ENCODE data around the gene CCND3. TPM values are rescaled to one million over a fixed set of nuclear protein-coding genes. Genes with fewer than 3 reads are reported as not detected.

Gene CCND3
- total and polyA plus RNA-seq, 10 of the 15 experiments (the other 5 are each of a cell fraction or from before 2014, with no cell fraction given), result 6.0 to 86.4 (median 31.5) TPM

GRCh38 chr6:41963371-41963770, 21.8 kb upstream of the CCND3 start:
- SMC1A ChIA-PET (ENCODE audit: uncharacterized antibody, unreplicated experiment), result interaction anchor here (0.8 to 1.4 kb wide), 7 partner anchors 10 to 162 kb away, joined by 3 to 5 read pairs (median 3); partner anchors contain the start of gene CCND3
- RAD21 ChIA-PET (ENCODE audit: unreplicated experiment), result interaction anchor here (1.5 kb wide), 1 partner anchor 42 kb away, joined by 3 read pairs; the partner anchor contains the start of genes BYSL and MED20

GRCh38 chr6:41960028-41960427, 18.4 kb upstream of the CCND3 start:
- H3K4me2 ChIP-seq (ENCODE audit: control insufficient read depth, insufficient read depth), result no peak overlapping the region
- RAD21 ChIA-PET (ENCODE audit: unreplicated experiment), result no interaction called here
- SMC1A ChIA-PET (ENCODE audit: uncharacterized antibody, unreplicated experiment), result no interaction called here
- H3K27ac ChIP-seq (ENCODE audit: control insufficient read depth, insufficient read depth), result no peak overlapping the region
- in situ Hi-C loops (cut with MboI) (no loop called here), intact Hi-C loops (cut with micrococcal nuclease; ENCODE audit: unreplicated experiment) (no loop called here)
- no peaks in the 10 kb centered on the region for H3K36me3 ChIP-seq (ENCODE audit: control insufficient read depth in 2 of 2, insufficient read depth in 2 of 2, low read length in 1 of 2)
- no peaks in the 10 kb centered on the region for H3K27me3 ChIP-seq (replicated peaks in 1 of 2; ENCODE audit: control insufficient read depth in 2 of 2, insufficient read depth in 2 of 2, low read length in 1 of 2)
- no peak for DNase-seq (ENCODE audit: low read depth, low spot score)
- WGBS (ENCODE audit: insufficient coverage, insufficient replicate concordance, low lambda C conversion rate, missing lambda C conversion rate), result 89% methylated on average over 4 of the region's 4 CpGs
- no peak for FAIRE-seq
- H3K4me3 ChIP-seq, result no peak overlapping the region
- no peak overlapping the region for H3K9ac ChIP-seq (ENCODE audit: control insufficient read depth, insufficient read depth, low read length)
- no TSS peak for BruUV-seq (replicated peaks)
- CTCF ChIA-PET, result interaction anchor here (0.9 kb wide), 1 partner anchor 39 kb away, joined by 3 read pairs; the partner anchor contains the start of gene MED20
- H4K20me1 ChIP-seq (ENCODE audit: control insufficient read depth, insufficient read depth), result no peaks in the 10 kb centered on the region
- H3K4me1 ChIP-seq (ENCODE audit: control insufficient read depth, insufficient read depth, low read length), result peaks cover 4% of the 10 kb centered on the region
- POLR2A ChIA-PET, result interaction anchor here (0.7 kb wide), 1 partner anchor 117 kb away, joined by 3 read pairs; no protein-coding TSS in a partner anchor
- H2AFZ ChIP-seq (ENCODE audit: control insufficient read depth, low read depth, low read length), result no peak overlapping the region
- ATAC-seq, result no peak
- no peaks in the 10 kb centered on the region for H3K79me2 ChIP-seq (ENCODE audit: control insufficient read depth, insufficient read depth, low read length)
- H3K9me3 ChIP-seq (replicated peaks; ENCODE audit: control insufficient read depth, insufficient read depth, low read length), result no peaks in the 10 kb centered on the region
- TF ChIP-seq E2F8 (IDR thresholded peaks at IDR 0.05; ENCODE audit: low read depth, partially characterized antibody) (no peak), EP300 (IDR thresholded peaks at IDR 0.05; ENCODE audit: borderline replicate concordance in 1 of 2, control insufficient read depth in 1 of 2, low read depth in 2 of 2, low read length in 2 of 2) (no peak), CBFB (IDR thresholded peaks at IDR 0.05; ENCODE audit: low read depth) (no peak), MXI1 (IDR thresholded peaks at IDR 0.05; ENCODE audit: low read depth, low read length) (no peak), TCF12 (IDR thresholded peaks at IDR 0.05; ENCODE audit: low read depth, low read length) (no peak), NFYB (IDR thresholded peaks at IDR 0.05; ENCODE audit: insufficient read depth, low read depth, low read length) (no peak), SREBF2 (IDR thresholded peaks at IDR 0.05; ENCODE audit: low read length) (no peak), EZH2 (IDR thresholded peaks at IDR 0.05; ENCODE audit: borderline replicate concordance, control insufficient read depth, low read depth, low read length) (no peak), NR2F1 (conservative IDR thresholded peaks at IDR 0.05) (no peak)

More at GRCh38 chr6:41963371-41963770, 21.8 kb upstream of the CCND3 start:
- Histone ChIP-seq H3K9me3 (replicated peaks; ENCODE audit: control insufficient read depth, insufficient read depth, low read length) (no peaks in the 10 kb centered on the region), H2AFZ (ENCODE audit: control insufficient read depth, low read depth, low read length) (no peak overlapping the region), H3K79me2 (ENCODE audit: control insufficient read depth, insufficient read depth, low read length) (no peaks in the 10 kb centered on the region), H3K9ac (ENCODE audit: control insufficient read depth, insufficient read depth, low read length) (no peak overlapping the region), H3K4me3 (no peak overlapping the region), H4K20me1 (ENCODE audit: control insufficient read depth, insufficient read depth) (no peaks in the 10 kb centered on the region), H3K27me3 (replicated peaks in 1 of 2; ENCODE audit: control insufficient read depth in 2 of 2, insufficient read depth in 2 of 2, low read length in 1 of 2) (no peaks in the 10 kb centered on the region), H3K27ac (ENCODE audit: control insufficient read depth, insufficient read depth) (no peak overlapping the region), H3K36me3 (ENCODE audit: control insufficient read depth in 2 of 2, insufficient read depth in 2 of 2, low read length in 1 of 2) (no peaks in the 10 kb centered on the region), H3K4me1 (ENCODE audit: control insufficient read depth, insufficient read depth, low read length) (peaks cover 4% of the 10 kb centered on the region), H3K4me2 (ENCODE audit: control insufficient read depth, insufficient read depth) (no peak overlapping the region)
- POLR2A ChIA-PET, result no interaction called here
- FAIRE-seq (no peak), DNase-seq (ENCODE audit: low read depth, low spot score) (no peak), ATAC-seq (no peak)
- WGBS (ENCODE audit: insufficient coverage, insufficient replicate concordance, low lambda C conversion rate, missing lambda C conversion rate), result 0% methylated on average over 1 of the region's 1 CpG
- no TSS peak for BruUV-seq (replicated peaks)
- CTCF ChIA-PET, result interaction anchor here (0.6 to 1.2 kb wide), 3 partner anchors 21 to 83 kb away, joined by 3 read pairs; no protein-coding TSS in a partner anchor
- intact Hi-C loops (cut with micrococcal nuclease; ENCODE audit: unreplicated experiment), result no loop called here
- TF ChIP-seq BACH1 (IDR thresholded peaks at IDR 0.05; ENCODE audit: borderline replicate concordance) (no peak), TBL1XR1 (IDR thresholded peaks at IDR 0.05; ENCODE audit: low read depth, low read length) (no peak)
- TF ChIP-seq, protein P1, sequence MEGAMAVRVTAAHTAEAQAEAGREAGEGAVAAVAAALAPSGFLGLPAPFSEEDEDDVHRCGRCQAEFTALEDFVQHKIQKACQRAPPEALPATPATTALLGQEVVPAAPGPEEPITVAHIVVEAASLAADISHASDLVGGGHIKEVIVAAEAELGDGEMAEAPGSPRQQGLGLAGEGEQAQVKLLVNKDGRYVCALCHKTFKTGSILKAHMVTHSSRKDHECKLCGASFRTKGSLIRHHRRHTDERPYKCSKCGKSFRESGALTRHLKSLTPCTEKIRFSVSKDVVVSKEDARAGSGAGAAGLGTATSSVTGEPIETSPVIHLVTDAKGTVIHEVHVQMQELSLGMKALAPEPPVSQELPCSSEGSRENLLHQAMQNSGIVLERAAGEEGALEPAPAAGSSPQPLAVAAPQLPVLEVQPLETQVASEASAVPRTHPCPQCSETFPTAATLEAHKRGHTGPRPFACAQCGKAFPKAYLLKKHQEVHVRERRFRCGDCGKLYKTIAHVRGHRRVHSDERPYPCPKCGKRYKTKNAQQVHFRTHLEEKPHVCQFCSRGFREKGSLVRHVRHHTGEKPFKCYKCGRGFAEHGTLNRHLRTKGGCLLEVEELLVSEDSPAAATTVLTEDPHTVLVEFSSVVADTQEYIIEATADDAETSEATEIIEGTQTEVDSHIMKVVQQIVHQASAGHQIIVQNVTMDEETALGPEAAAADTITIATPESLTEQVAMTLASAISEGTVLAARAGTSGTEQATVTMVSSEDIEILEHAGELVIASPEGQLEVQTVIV (IDR thresholded peaks at IDR 0.05; ENCODE audit: borderline replicate concordance, partially characterized antibody), result no peak
- in situ Hi-C loops (cut with MboI), result no loop called here

All from GM12878 (cell line).